ENCODE results near the gene GALNS. TPM values are rescaled to one million over a fixed set of nuclear protein-coding genes. Genes with fewer than 3 reads are reported as not detected.

Gene GALNS
- total and polyA plus RNA-seq, 7 donors: 4.8 to 15.4 (median 10.4) TPM

GRCh38 chr16:88882358-88883030, 25.7 kb upstream of the GALNS start:
- peak overlapping the region; percentile 97 for H3K27ac ChIP-seq
- no peak overlapping the region for H3K4me3 ChIP-seq
- intact Hi-C loops (cut with DNase I): loop anchor here in 1 of 2 donors (1.0 kb wide), 1 partner anchor 21 kb away; no protein-coding TSS in a partner anchor
- ATAC-seq (no peak), DNase-seq (no peak)
- H3K27me3 ChIP-seq (ENCODE audit: insufficient read depth in 3 of 3, low read length in 2 of 3): no peaks in the 10 kb centered on the region
- peaks cover 47% of the 10 kb centered on the region for H3K4me1 ChIP-seq
- WGBS, 3 donors: 79 to 83% (median 82%) methylated on average over 26 of the region's 26 CpGs
- TF ChIP-seq, protein P1, sequence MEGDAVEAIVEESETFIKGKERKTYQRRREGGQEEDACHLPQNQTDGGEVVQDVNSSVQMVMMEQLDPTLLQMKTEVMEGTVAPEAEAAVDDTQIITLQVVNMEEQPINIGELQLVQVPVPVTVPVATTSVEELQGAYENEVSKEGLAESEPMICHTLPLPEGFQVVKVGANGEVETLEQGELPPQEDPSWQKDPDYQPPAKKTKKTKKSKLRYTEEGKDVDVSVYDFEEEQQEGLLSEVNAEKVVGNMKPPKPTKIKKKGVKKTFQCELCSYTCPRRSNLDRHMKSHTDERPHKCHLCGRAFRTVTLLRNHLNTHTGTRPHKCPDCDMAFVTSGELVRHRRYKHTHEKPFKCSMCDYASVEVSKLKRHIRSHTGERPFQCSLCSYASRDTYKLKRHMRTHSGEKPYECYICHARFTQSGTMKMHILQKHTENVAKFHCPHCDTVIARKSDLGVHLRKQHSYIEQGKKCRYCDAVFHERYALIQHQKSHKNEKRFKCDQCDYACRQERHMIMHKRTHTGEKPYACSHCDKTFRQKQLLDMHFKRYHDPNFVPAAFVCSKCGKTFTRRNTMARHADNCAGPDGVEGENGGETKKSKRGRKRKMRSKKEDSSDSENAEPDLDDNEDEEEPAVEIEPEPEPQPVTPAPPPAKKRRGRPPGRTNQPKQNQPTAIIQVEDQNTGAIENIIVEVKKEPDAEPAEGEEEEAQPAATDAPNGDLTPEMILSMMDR (IDR thresholded peaks at IDR 0.05): no peak
- H3K9me3 ChIP-seq: no peaks in the 10 kb centered on the region
- peaks cover 0 to 54% of the 10 kb centered on the region in 2 donors for H3K36me3 ChIP-seq (ENCODE audit: insufficient read depth in 1 of 2, low read depth in 1 of 2)

- WGBS, 3 donors: 89 to 90% (median 90%) methylated on average over 23 to 27 of the region's 27 CpGs
- no peaks in the 10 kb centered on the region for H3K9me3 ChIP-seq
- intact Hi-C loops (cut with DNase I): no loop called here
These were observed 25.1 kb upstream of the GALNS start for GRCh38 chr16:88881675-88882357.

DNA sequence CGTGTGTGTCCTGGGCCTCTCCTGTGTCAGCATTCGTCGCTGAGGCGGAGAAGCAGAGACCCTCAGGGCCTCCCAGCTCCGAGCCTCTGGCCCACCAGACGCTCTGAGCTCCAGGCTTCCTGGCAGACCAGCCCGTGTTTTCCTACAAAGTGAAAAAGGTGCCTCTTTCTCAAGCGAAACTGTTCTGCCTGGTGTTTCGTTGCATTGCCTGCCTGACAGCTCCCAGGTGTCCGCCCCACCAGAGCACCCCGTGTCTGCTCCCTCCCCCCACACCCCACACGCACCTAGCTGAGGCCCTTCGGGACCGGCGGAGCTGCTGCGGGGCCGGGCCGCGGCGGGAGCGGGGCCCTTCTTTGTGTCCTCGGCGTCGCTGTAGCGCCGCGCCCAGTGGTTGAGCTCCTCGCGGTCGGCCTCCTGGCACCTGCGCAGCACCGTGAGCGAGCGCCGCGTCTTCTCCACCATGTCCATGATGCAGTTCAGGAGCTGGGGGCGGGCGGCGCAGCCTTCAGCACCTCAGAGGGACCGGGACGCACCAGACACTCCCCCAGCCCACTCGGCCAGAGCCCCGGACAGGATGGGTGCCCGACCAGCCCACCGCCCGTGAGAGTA, 24.4 kb upstream of the GALNS start:
- DNase-seq (no peak), ATAC-seq (no peak)
- peaks cover 0 to 65% of the 10 kb centered on the region in 2 donors for H3K36me3 ChIP-seq (ENCODE audit: insufficient read depth in 1 of 2, low read depth in 1 of 2)
- H3K27me3 ChIP-seq (ENCODE audit: insufficient read depth in 3 of 3, low read length in 2 of 3): no peaks in the 10 kb centered on the region
- 84 to 91% (median 86%) methylated on average over 44 to 46 of the region's 46 CpGs for WGBS, 3 donors
- H3K4me1 ChIP-seq: peaks cover 33% of the 10 kb centered on the region
- TF ChIP-seq, protein P1 (IDR thresholded peaks at IDR 0.05): no peak
- H3K4me3 ChIP-seq: no peak overlapping the region
- H3K27ac ChIP-seq: no peak overlapping the region
- intact Hi-C loops (cut with DNase I): no loop called here
- H3K9me3 ChIP-seq: no peaks in the 10 kb centered on the region

More at GRCh38 chr16:88881675-88882357, 25.1 kb upstream of the GALNS start:
- Histone ChIP-seq H3K27ac (no peak overlapping the region), H3K36me3 (ENCODE audit: insufficient read depth in 1 of 2, low read depth in 1 of 2) (peaks cover 0 to 58% of the 10 kb centered on the region in 2 donors), H3K27me3 (ENCODE audit: insufficient read depth in 3 of 3, low read length in 2 of 3) (no peaks in the 10 kb centered on the region), H3K4me1 (peaks cover 40% of the 10 kb centered on the region), H3K4me3 (no peak overlapping the region)
- DNase-seq (no peak), ATAC-seq (no peak)
- TF ChIP-seq, protein P1 (IDR thresholded peaks at IDR 0.05): no peak

DNA sequence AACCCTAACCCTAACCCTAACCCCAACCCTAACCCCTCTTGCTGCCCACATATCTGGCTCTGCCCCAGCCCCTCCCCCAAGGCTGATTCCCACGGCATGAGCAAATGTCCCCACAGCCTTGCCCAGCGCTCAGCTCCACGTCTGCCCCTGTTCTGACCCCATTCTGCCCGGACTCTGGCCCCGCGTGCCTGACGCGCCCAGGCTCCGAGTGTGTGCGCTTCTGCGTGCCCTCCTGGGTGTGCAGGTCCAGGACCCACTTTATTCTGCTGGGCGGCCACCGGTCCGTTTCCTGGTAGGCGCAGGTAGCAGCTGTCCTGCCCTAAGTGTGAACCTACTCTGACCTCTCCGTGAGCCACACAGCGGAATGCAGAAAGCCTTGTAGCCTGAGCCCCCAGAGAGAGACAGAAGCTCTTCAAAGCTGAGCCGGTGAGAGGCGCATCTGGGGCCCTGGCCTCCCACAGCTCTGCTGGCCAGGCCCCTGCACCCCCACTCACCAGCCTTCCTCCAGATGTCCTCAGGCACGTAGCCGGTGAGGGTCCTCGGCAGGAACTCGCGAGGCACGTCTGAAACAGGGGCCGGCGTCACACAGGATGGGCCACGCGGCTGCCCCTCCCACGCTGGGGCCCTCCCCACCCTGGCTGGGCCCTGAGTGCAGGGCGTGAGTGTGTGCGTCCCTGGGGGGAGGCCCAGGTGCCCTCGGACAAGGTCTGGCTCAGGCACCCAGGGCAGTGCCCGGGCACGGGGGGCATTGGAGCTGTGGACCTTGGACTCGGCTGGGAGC, 23.7 kb upstream of the GALNS start:
- Histone ChIP-seq H3K27ac (no peak overlapping the region), H3K4me1 (peaks cover 26% of the 10 kb centered on the region), H3K36me3 (ENCODE audit: insufficient read depth in 1 of 2, low read depth in 1 of 2) (peaks cover 0 to 68% of the 10 kb centered on the region in 2 donors), H3K9me3 (no peaks in the 10 kb centered on the region), H3K4me3 (no peak overlapping the region), H3K27me3 (ENCODE audit: insufficient read depth in 3 of 3, low read length in 2 of 3) (no peaks in the 10 kb centered on the region)
- ATAC-seq: no peak
- WGBS, 3 donors: 81 to 89% (median 89%) methylated on average over 30 to 36 of the region's 36 CpGs
- TF ChIP-seq, protein P1 (IDR thresholded peaks at IDR 0.05): no peak
- intact Hi-C loops (cut with DNase I): no loop called here
- no peak for DNase-seq
